ENCODE data around the gene EDN2. TPM values are rescaled to one million over a fixed set of nuclear protein-coding genes. Genes with fewer than 3 reads are reported as not detected.

The EDN2 gene
- total RNA-seq, 1 donor from 2014 or later = not detected

- ChIA-PET POLR2A (no interaction called here), CTCF (no interaction called here)
- Mint-ChIP-seq H3K27ac (no peak overlapping the region), H3K27me3 (peaks cover 32% of the 10 kb centered on the region), H3K4me1 (no peaks in the 10 kb centered on the region), H3K36me3 (ENCODE audit: low read depth) (no peaks in the 10 kb centered on the region), H3K4me3 (no peak overlapping the region), H3K9me3 (no peaks in the 10 kb centered on the region)
- no peak for ATAC-seq (ENCODE audit: low read depth)
- TF ChIP-seq CTCF (IDR thresholded peaks at IDR 0.05) = no peak
- intact Hi-C loops (cut with micrococcal nuclease) = loop anchor here (1.0 to 5.0 kb wide), 2 partner anchors 149 to 163 kb away; no protein-coding TSS in a partner anchor
- DNase-seq = no peak
These were observed 52.8 kb downstream of the EDN2 start for GRCh38 chr1:41431490-41432350.

GRCh38 chr1:41430582-41430981 lies 53.9 kb downstream of the EDN2 start:
- Mint-ChIP-seq H3K36me3 (ENCODE audit: low read depth) (no peaks in the 10 kb centered on the region), H3K9me3 (no peaks in the 10 kb centered on the region), H3K27ac (no peak overlapping the region), H3K4me3 (no peak overlapping the region), H3K27me3 (peaks cover 22% of the 10 kb centered on the region), H3K4me1 (no peaks in the 10 kb centered on the region)
- CTCF ChIA-PET = no interaction called here
- POLR2A ChIA-PET = no interaction called here
- intact Hi-C loops (cut with micrococcal nuclease) = loop anchor here (5.0 kb wide), 1 partner anchor 148 kb away; no protein-coding TSS in a partner anchor
- DNase-seq (no peak), ATAC-seq (ENCODE audit: low read depth) (no peak)
- no peak for TF ChIP-seq CTCF (IDR thresholded peaks at IDR 0.05)

GRCh38 chr1:41430069-41430468 lies 54.4 kb downstream of the EDN2 start:
- Mint-ChIP-seq H3K36me3 (ENCODE audit: low read depth) (no peaks in the 10 kb centered on the region), H3K27ac (no peak overlapping the region), H3K27me3 (peaks cover 18% of the 10 kb centered on the region), H3K4me3 (no peak overlapping the region), H3K9me3 (no peaks in the 10 kb centered on the region), H3K4me1 (no peaks in the 10 kb centered on the region)
- DNase-seq = no peak
- intact Hi-C loops (cut with micrococcal nuclease) = loop anchor here (5.0 kb wide), 1 partner anchor 148 kb away; no protein-coding TSS in a partner anchor
- POLR2A ChIA-PET = no interaction called here
- ATAC-seq (ENCODE audit: low read depth) = no peak
- TF ChIP-seq CTCF (IDR thresholded peaks at IDR 0.05) = no peak
- CTCF ChIA-PET = no interaction called here

- ChIA-PET CTCF (no interaction called here), POLR2A (no interaction called here)
- no peak for ATAC-seq (ENCODE audit: low read depth)
- DNase-seq = no peak
- no peaks in the 10 kb centered on the region for H3K4me1 Mint-ChIP-seq
- intact Hi-C loops (cut with micrococcal nuclease) = loop anchor here (5.0 kb wide), 1 partner anchor 147 kb away; no protein-coding TSS in a partner anchor
- peaks cover 16% of the 10 kb centered on the region for H3K27me3 Mint-ChIP-seq
- no peak overlapping the region for H3K27ac Mint-ChIP-seq
- H3K36me3 Mint-ChIP-seq (ENCODE audit: low read depth) = no peaks in the 10 kb centered on the region
- no peak for TF ChIP-seq CTCF (IDR thresholded peaks at IDR 0.05)
- H3K4me3 Mint-ChIP-seq = no peak overlapping the region
- no peaks in the 10 kb centered on the region for H3K9me3 Mint-ChIP-seq
These were observed 54.8 kb downstream of the EDN2 start for GRCh38 chr1:41429641-41430035.

Other genes with a start within 250 kb of the EDN2 start
- gene SCMH1, start 242.4 kb downstream of the EDN2 start, total RNA-seq = 25.1 and 28.0 TPM in 2 replicates
- gene FOXO6, start 123.2 kb downstream of the EDN2 start, total RNA-seq = 0.12 and 0.55 TPM in 2 replicates